ENCODE results near the gene CSF1.
"Not testable (repeated sequence)": the region's sequence is repeated elsewhere in the genome, so short reads cannot be mapped to it uniquely, and the experiment has no call there.

CSF1 gene, protein sequence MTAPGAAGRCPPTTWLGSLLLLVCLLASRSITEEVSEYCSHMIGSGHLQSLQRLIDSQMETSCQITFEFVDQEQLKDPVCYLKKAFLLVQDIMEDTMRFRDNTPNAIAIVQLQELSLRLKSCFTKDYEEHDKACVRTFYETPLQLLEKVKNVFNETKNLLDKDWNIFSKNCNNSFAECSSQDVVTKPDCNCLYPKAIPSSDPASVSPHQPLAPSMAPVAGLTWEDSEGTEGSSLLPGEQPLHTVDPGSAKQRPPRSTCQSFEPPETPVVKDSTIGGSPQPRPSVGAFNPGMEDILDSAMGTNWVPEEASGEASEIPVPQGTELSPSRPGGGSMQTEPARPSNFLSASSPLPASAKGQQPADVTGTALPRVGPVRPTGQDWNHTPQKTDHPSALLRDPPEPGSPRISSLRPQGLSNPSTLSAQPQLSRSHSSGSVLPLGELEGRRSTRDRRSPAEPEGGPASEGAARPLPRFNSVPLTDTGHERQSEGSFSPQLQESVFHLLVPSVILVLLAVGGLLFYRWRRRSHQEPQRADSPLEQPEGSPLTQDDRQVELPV

GRCh38 chr1:109910123-109910962 lies at the start of gene CSF1:
Gene CSF1 (plus strand): TSS chr1:109910849. CDS start chr1:109911024, 175 bp downstream.
- DNase-seq: no peak

GRCh38 chr1:109861616-109862015 lies 49.0 kb upstream of the CSF1 start:
- DNase-seq: not testable (repeated sequence)

DNA sequence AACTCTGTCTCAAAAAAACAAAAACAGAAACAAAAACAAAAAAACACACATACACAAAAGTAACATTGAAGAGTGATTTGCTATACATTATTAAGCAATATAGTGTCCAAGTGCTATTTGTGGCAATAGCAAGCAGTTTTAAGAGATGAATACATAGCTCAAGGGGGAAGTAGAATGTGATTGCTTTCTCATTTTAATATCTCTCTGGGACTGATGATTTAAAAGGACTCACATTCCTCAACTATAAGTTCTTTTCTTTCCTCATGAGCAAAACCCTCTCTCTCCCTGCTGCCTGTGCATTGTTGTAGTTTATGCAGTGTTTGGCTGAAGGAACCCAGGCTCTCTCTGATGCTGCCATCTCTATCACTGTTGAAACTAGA lies 47.0 kb upstream of the CSF1 start:
- no peak for DNase-seq

- no peak for DNase-seq
Observed at GRCh38 chr1:109864047-109864822, 46.4 kb upstream of the CSF1 start.

GRCh38 chr1:109864930-109865612 lies 45.6 kb upstream of the CSF1 start:
- DNase-seq: no peak

- no peak for DNase-seq
Observed at GRCh38 chr1:109866071-109866470, 44.6 kb upstream of the CSF1 start.

- no peak for DNase-seq
Observed at GRCh38 chr1:109873278-109874175, 37.1 kb upstream of the CSF1 start.

- DNase-seq: no peak
Observed at GRCh38 chr1:109874445-109874844, 36.2 kb upstream of the CSF1 start.

DNA sequence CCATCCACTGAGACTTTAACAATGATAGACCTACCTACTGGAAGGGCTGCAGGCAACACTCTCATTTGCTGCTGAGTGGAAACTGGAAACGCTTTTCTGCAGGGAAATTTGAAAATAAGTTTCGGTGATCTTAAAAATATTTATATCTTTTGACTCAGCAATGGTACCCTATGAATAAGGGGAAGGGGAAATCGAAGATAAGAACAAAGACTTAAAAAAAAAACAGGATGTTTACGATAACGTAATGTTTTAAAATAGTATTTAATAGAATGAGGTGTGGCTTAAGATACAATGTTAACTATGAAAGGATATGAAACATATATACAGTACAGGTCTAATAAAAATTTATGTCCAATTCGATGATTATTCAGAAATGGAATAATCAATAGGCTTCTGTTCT lies 34.8 kb upstream of the CSF1 start:
- DNase-seq: no peak

GRCh38 chr1:109876617-109877316 lies 33.9 kb upstream of the CSF1 start:
- no peak for DNase-seq

GRCh38 chr1:109877317-109877771 lies 33.3 kb upstream of the CSF1 start:
- no peak for DNase-seq

GRCh38 chr1:109877776-109878175 lies 32.9 kb upstream of the CSF1 start:
- no peak for DNase-seq

DNA sequence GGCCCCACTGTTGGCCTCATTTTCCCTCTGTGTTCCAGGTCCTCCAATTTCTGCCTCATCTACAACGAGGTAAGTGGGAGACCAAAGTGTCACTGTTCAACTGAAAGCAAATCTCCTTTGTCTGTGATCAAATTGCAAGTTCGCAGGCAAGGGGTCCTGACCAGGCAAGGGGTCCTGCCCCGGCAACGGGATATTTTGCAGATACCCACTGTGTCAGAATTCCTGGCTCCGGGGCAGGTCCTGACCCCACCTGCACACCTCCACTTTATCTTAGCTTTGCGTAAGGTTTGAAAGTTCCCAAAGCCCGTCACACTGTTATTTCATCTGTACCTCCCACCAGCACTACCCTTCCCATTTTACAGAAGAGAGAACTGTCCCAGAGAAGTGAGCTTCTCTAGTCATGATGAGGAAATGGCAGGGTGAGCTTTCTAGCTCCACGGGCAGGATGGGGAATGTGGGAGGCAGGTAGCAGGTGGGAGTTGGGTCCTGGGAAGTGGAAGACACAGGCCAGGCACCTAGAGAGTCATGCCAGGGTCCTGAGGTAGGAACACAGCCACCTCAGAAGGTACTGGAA lies 32.0 kb upstream of the CSF1 start:
- DNase-seq: no peak

DNA sequence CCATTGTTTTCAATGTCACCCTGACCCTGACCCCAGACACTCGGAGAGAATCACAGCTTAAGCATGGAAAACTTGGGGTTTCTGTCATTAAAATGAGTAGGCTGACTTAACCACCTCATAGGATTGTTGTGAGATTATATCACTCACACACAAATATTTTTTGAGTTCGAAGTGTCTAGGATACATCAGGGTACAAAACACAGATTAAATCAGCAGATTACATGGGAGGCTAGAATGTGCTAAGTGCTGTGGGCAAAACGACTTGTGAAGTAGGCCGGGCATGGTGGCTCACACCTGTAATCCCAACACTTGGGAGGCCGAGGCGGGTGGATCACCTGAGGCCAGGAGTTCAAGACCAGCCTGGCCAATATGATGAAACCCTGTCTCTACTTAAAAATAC lies 31.3 kb upstream of the CSF1 start:
- not testable (repeated sequence) for DNase-seq

DNA sequence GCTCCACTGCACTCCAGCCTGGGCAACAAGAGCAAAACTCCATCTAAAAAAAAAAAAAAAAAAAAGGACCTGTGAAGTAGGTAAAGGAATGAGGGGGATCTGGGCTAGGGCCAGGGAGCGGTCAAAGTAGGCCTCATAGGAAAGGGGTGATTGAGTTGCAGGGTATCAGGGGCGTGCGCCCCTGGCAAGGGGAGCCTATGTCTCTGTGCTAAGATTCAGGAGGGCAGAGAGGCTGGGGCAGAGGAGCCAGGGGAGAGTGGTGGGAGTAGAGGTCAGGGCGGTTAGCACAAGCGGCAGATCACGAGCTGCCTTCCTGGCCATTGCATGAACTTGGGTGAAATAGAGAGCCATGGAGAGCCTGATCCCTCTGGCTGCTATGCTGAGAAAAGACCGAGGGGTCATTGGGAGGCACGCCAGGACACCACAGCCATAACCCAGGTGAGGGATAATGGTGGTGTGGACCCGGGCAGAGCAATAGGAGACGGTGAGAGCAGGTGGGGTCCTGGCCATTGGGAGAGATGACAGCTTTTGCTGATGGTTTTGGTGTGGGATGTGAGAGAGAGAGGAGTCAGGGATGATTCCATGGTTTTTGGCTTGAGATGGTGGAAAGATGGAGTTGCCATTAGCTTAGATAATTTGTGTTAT lies 30.6 kb upstream of the CSF1 start:
- DNase-seq: no peak

- no peak for DNase-seq
Observed at GRCh38 chr1:109880971-109881894, 29.4 kb upstream of the CSF1 start.

- DNase-seq: no peak
Observed at GRCh38 chr1:109881906-109882287, 28.8 kb upstream of the CSF1 start.

Data from NCI-H1930 (cell line).